HG03196 (cell line): Measurements from ENCODE around the gene GRB2.
"Not testable (repeated sequence)": the region's sequence is repeated elsewhere in the genome, so short reads cannot be mapped to it uniquely, and the experiment has no call there.

Source experiments
- ATAC-seq: cut with Tn5 transposase; IDR thresholded peaks from one replicate; pipeline ENCODE4 v1.9.1; 2021; ENCODE audit not compliant: unreplicated experiment

GRB2 gene

DNA sequence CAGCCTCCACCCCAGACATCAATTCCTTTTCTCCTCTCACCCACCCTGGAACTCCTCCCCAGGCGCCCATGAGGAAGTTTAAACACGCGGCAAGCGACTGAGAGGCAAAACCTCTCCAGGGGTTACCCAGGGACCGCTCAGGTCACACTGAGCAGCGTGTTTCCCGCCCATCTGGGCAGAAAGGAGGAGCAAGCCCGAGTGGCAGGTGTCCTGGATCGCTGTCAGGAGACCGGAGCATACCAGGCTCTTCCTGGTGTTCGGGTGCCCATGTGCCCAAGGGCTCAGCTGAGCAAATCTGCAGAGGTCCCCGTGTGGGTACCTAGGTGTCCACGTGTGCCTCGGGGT is 116.7 kb downstream of the GRB2 start:
- ATAC-seq = peak; percentile 5

DNA sequence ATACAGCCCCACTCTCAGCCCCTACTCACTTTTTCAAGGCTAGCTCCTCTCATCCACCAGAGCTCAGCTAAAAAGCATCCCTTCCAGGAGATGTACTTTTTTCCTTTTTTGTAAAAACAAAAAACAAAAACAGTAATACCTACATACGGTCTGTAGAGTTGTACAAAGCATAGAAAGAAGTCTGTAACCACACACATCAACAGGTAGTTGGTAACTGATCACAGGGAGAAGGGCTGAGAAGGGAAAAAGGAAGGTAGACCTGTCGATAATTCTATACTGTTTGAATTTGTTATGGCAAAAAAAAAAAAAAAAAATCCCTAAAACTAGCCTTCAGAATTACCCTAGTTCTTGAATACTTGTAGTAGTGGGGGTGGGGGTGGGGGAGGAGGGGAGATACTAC is 117.1 kb downstream of the GRB2 start:
- ATAC-seq = no peak

DNA sequence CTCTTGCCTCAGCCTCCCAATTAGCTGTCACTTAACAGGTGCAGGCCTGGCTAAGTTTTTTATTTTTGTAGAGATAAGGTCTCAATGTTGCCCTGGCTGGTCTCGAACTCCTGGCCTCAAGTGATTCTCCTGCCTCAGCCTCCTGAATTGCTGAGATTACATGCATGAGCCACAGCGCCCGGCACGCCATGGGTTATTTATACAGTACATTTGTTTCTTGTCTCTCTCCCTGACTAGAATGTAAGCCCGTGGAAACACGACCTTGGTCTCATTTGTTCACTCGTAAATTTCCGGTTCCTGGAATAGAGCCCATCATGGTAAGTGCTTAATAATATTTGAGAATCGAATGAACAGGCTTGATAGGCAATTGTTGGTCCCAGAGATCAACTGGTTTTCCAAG is 118.3 kb downstream of the GRB2 start:
- ATAC-seq = no peak

DNA sequence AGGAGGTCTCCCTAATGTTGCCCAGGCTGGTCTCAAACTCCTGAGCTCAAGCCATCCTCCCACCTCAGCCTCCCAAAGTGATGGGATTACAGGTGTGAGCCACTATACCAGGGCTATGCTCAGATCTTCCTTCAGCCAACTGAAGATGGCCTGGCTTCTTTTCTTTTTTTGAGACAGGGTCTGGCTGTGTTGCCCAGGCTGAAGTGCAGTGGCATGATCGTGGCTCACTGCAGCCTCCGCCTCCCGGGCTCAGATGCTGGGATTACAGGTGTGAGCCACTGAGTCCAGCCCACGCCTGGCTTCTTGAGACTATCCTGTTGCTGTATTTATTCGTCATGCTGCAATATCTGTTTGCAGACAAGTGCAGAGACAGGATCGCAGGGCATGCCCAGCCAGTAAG is 120.4 kb downstream of the GRB2 start:
- no peak for ATAC-seq

- ATAC-seq = not testable (repeated sequence)
Observed at GRCh38 chr17:75280189-75280588, 125.3 kb downstream of the GRB2 start.

DNA sequence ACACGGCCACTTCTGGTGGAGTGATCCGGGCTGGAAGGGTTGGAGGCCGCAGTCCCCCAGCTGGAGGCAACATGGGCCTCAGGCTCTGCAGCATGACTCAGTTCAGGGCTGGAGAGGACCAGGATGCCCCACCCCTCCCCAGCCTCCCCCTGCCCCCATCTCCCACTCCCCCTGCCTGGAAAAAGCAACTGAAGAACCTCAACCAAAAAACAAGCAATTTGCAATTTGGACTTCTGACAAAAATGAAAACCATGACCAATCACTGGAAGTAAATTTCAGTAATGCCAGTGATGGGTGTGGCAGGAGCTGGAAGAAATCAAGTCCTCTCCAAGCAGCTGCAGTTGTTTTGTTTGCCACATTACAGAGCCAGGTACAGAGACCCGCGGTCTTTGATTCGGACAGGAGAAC is 127.8 kb downstream of the GRB2 start:
- ATAC-seq = no peak

DNA sequence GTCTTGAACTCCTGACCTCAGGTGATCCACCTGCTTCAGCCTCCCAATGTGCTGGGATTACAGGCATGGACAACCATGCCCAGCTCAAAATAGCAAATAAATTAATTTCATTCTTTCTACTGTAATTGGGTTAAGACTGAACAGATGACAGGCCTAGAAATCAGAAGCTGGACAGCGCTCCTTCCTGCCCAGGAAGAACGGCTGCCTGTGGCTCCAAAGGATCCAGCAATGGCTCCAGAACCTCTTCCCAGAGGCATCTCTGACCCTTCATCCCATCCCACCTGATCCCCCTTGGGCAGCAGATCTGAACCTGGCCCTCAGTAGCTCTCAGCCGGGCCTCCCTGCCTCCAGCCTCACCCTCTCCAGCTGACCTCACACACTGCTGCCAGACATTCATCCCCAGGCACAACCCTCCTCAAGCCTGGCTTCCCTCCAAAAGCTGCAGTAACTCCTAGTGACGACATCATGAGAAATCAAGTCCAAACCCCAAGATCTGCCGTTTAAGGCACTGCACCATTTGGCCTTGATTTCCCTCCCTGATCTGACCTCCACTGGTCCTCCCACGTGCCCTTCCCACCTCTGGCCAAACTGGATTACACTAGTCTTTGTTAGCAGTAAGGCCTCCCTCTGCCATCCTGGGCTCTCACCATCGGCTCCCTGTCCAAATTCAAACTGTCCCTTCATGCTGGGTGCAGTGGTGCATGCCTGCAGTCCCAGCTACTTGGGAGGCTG is 131.3 kb downstream of the GRB2 start:
- no peak for ATAC-seq

- ATAC-seq = no peak
Observed at GRCh38 chr17:75272848-75273184, 132.7 kb downstream of the GRB2 start.

- no peak for ATAC-seq
Observed at GRCh38 chr17:75271955-75272847, 133.3 kb downstream of the GRB2 start.

GRCh38 chr17:75271233-75271954 is 134.1 kb downstream of the GRB2 start:
- ATAC-seq = peak; percentile 74

- no peak for ATAC-seq
Observed at GRCh38 chr17:75270966-75271232, 134.6 kb downstream of the GRB2 start, which contains the start of gene MIF4GD. Gene MIF4GD (minus strand): TSS chr17:75271231. CDS start chr17:75270195, 1,036 bp downstream.

- peak; percentile 36 for ATAC-seq
Observed at GRCh38 chr17:75270218-75270965, 135.1 kb downstream of the GRB2 start.

DNA sequence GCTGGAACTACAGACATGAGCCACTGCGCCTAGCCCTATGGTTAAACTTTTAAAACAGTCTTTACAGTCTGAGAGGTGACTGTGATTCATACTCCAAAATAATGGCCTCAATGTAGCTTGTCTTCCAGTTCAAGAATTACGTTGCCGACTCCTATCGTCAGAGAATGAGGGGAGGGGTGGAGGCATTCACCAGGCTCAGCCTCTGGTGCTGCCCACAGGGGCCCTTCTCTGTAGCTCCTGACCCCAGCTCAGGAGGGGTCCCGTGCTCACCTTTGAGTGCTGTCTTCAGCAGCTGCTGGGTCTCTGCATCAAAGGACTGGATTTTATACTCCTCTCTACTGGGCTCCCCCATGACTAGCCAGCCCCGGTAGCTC is 135.6 kb downstream of the GRB2 start:
- no peak for ATAC-seq
